HG03135 (cell line): Measurements from ENCODE around the gene PTGER2.

Source experiments
- ATAC-seq: cut with Tn5 transposase; IDR thresholded peaks from one replicate; pipeline ENCODE4 v1.9.1; 2021; ENCODE audit warnings: mild to moderate bottlenecking, moderate library complexity; ENCODE audit not compliant: unreplicated experiment

The PTGER2 gene

GRCh38 chr14:52365071-52365470 is 51.0 kb downstream of the PTGER2 start:
- no peak for ATAC-seq

- ATAC-seq = no peak
These were observed 52.7 kb downstream of the PTGER2 start for GRCh38 chr14:52366796-52367315.

- ATAC-seq = no peak
These were observed 55.2 kb downstream of the PTGER2 start for GRCh38 chr14:52369305-52369801.

- ATAC-seq = no peak
These were observed 56.4 kb downstream of the PTGER2 start for GRCh38 chr14:52370406-52370935.

GRCh38 chr14:52377940-52378339 is 63.8 kb downstream of the PTGER2 start:
- no peak for ATAC-seq
